GM12872 (cell line): ENCODE measurements around the gene RAD21L1.

Experiments
- CTCF ChIP-seq: IDR thresholded peaks from 3 replicates; pipeline ENCODE4 v1.5.1; 2011; ENCODE audit warnings: low read depth, mild to moderate bottlenecking, low read length, moderate library complexity; ENCODE audit not compliant: insufficient read depth

Gene RAD21L1

DNA sequence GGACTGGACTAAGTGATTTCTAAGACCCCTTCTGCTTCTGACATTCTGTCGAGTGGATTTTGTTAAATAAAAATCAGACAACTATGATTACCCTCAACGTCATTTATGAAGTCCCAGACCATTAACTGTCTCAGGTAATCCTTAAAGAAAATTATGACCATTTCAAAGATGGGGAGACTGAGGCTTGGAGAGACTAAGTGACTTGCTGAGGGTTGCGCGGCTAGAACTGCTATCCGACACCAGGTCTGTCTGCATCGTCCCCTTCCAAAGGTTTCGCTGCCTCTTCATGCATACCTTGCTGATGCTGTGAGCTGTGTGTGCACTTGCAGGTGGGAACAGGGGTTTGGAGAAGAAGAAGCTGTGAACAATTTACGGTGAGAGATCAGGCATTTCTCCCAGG is 43.4 kb downstream of the RAD21L1 start:
- TF ChIP-seq CTCF = no peak

- TF ChIP-seq CTCF = no peak
Measured at GRCh38 chr20:1269850-1270249, 44.0 kb downstream of the RAD21L1 start.

DNA sequence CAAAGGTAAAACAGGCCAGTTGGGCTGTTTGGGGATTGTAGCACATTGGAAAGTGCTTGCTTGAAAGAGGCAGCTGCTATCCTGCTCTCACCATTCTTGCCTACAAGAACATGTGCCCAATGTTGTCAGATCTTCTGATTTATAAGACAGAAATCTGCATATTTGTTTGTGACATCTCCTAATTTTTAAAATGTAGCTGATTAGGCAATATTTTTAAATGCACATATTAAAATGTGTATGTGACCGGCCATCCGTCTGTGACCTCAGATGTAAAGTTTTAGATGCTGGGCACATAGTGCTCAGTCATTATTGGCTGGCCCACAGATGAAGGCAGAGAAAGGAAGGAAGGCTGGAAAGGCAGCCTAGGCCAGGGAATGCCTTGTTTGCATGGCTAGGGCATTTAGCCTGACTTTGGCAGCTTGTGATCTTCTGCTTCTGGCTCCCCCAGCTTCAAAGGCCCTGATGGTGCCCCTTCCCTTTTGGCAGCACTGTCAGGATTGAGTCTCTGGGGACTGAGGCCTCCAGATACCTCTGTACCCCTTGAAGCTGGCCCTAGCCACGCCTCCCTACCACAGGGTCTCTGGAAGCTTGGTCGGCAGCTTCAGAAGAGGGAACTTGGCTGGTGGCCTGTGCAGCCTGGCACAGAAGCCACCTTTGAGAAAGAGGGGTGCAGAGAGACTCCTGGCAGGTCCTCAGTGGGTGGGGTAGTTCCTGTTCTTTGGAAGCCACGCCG is 46.7 kb downstream of the RAD21L1 start:
- no peak for TF ChIP-seq CTCF

GRCh38 chr20:1273366-1273765 is 47.5 kb downstream of the RAD21L1 start:
- no peak for TF ChIP-seq CTCF

DNA sequence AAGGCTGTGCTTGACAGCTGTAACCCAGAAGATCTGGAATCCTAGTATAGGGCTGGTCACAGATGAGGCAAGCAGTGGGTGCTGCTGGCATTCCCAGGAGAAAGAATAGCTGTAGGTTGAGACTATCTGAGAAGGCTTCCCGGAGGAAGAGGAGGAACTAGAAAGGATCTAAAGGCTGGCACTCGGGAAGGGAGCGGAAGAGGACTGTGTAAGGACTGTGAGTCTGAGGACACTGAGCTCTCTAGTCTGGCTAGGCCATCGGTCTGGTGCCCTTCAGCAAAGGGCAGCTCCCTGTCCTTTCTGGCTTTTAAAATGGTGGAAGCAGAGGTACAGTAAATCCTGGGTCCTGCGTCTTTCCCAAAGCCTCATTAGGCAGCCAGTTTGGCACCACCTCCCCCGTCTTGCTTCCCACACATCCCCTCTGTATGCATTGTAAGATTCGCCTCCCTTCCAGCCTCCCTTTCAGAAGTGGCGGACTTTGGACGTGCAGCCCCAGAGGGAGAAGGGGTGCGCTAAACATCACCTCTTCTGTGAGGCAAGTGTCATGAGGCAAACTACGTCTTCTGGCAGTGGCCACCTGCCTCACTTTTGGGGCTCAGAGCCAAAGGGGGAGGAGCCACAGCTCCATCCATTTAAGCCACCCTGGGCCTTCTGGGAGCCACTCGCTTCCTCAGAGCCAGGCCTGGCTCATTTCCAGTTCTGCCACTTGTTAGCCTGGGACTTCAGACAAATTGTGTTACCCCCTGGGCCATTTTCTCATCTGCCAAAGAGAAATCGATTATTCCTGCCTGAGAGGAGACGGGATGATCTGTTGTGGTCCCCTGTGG is 48.9 kb downstream of the RAD21L1 start:
- TF ChIP-seq CTCF = no peak

- no peak for TF ChIP-seq CTCF
Measured at GRCh38 chr20:1275919-1276318, 50.1 kb downstream of the RAD21L1 start.

GRCh38 chr20:1277529-1278322 is 51.9 kb downstream of the RAD21L1 start:
- TF ChIP-seq CTCF = no peak
